Stimulated activated CD4-positive, alpha-beta T cell treated with anti-CD3 and anti-CD28 coated beads, TNF-alpha, amount 100 ng/mL, for 1 hour (primary cell): ENCODE data around the gene CDC42SE1.
"Not testable (repeated sequence)": the region's sequence is repeated elsewhere in the genome, so short reads cannot be mapped to it uniquely, and the experiment has no call there.

ENCODE experiments used
- DNase-seq, 3 donors: peaks; one replicate each; pipeline ENCODE4 v3.0.0-alpha.2; 2020; ENCODE audit warnings: low read depth in 3 of 3, low spot score in 1 of 3

The CDC42SE1 gene, protein sequence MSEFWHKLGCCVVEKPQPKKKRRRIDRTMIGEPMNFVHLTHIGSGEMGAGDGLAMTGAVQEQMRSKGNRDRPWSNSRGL

DNA sequence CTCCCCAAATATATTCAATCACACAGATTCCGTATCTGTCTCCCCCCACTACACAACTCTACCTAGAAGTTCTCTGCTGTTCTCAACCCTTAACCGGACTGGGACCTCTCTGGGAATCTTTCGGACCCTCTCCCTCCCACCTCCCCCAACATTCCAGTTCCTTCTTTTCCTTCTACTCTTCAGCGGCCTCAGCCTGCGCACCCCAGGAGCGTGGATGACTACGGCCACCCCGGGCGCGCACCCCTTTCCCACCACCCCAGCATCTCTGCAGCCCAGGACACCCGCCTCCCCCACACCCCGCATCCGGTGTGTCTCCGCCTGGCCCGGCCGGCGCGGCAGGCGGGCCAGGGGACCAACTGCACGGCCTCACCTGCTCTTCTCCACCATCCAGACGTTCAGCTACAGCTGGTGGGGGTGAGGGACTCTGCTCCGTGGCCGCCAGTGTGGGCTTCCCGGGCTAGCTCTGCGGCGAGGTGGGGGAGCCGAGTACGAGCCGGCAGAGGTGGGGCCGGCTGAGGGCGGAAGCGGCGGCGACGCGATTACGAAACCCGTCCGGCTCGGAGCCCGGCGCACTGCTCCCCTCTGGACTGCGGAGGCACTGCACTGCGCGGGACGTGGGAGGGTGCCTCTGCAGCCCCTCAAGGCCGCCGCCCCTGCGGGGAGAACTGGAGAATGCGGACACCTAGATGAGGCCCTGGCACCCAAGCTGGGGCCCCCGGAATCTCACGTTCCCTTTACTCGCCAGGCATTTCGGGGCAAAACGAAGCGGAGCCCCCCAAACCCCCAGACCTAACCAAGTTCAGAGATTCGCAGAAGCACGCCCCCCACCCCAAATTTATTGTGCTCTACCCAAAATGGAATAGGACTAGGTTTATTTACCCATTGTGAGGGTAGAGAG, at the start of gene CDC42SE1:
CDC42SE1 (minus strand) TSS at position 514 of the 898 bp plus-strand sequence. CDS start 3,892 bp downstream, outside the sequence.
- peak; percentile 62 to 68 (median 67) for DNase-seq

DNA sequence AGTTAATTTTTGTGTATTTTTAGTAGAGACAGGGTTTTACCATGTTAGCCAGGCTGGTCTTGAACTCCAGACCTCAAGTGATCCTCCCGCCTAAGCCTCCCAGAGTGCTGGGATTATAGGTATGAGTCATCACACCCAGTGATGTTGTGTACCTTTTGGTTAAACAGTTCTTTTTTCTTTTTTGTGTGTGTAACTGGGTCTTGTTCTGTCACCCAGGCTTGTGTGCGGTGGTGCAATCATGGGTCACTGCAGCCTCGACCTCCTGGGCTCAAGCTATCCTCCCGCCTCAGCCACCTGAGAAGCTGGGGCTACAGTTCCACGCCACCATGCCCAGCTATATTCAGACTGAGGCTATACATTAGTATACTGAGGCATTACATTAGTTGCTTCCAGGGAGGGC, 48.9 kb upstream of the CDC42SE1 start:
- DNase-seq = no peak

DNA sequence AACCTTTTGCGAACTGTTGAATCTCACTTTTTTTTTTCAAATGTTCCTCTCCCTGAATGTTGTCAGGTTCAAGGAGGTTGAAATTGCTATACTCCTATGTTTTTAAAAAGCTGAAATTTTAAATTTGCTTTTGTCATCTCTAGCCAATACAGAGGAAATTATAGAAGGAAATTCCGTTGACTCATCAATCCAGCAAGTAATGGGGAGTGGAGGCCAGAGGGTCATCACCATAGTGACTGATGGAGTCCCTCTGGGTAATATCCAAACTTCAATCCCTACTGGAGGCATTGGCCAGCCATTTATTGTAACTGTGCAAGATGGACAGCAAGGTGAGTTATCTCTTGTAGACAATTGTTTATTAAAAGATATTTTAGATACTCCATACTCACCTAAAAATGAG, 47.5 kb upstream of the CDC42SE1 start:
- no peak for DNase-seq

DNA sequence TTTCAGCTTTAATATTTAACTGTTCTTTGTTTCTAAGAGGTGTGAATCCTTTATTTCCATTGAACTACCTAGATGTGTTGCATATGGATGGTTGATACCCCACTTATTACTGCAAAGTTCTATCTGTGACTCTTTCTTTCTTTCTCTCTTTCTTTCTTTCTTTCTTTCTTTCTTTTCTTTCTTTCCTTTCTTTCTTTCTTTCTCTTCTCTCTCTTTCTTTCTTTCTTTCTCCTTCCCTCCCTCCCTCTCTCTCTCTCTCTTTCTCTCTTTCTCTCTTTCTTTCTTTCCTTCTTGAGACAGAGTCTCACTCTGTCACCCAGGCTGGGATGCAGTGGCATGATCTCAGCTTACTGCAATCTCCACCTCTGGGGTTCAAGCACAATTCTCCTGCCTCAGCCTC, 45.2 kb upstream of the CDC42SE1 start:
- DNase-seq = no peak

DNA sequence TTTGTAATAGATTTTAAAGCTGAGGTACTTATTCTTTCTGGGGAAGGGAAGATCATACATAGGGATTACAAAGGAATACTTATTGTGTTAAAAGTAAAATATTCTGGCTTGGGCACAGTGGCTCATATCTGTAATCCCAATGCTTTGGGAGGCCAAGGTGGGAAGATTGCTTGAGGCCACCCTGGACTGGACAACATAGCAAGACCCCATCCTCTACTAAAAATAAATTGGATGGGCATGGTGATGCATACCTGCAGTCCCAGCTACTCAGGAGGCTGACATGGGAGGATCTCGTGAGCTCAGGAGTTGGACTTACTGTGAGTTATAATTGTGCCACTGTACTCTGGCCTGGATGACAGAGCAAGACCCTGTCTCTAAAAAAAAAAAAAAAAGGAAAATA, 38.7 kb upstream of the CDC42SE1 start:
- no peak for DNase-seq

DNA sequence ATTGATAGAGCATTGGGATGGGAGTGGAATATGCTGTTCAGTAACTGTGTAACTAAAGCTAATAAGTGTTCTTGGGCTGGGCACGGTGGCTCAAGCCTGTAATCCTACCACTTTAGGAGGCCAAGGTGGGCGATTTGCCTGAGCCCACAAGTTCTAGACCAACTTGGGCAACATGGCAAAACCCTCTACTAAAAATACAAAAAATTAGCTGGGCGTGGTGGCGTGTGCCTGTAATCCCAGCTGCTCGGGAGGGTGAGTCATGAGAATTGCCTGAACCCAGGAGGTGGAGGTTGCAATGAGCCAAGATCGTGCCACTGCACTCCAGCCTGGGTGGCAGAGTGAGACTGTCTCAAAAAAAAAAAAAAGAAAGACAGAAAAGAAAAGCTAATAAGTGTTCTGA, 38.0 kb upstream of the CDC42SE1 start:
- DNase-seq = not testable (repeated sequence)

DNA sequence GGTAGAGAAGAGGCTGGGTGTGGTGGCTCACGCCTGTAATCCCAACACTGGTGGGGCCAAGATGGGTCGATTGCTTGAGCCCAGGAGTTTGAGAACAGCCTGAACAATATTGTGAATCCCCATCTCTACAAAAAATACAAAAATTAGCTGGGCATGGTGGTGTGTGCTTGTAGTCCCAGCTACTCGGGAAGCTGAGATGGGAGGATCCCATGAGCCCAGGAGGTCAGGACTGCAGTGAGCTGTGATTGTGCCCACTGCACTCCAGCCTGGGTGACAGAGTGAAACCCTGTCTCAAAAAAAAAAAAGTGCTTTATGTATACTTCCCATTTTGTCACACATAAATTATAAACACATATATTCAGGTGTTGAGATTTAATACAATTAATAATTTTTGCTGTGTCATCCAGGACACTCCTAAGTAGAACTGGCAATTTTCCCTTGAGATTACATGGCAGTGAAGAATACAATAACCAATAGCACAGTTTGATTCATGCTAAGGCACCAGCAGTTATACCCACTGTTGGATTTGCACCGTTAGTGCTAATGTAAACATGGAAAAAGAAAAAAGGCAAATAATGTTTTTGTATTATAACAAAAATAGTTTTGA, 26.6 kb upstream of the CDC42SE1 start:
- DNase-seq = no peak

DNA sequence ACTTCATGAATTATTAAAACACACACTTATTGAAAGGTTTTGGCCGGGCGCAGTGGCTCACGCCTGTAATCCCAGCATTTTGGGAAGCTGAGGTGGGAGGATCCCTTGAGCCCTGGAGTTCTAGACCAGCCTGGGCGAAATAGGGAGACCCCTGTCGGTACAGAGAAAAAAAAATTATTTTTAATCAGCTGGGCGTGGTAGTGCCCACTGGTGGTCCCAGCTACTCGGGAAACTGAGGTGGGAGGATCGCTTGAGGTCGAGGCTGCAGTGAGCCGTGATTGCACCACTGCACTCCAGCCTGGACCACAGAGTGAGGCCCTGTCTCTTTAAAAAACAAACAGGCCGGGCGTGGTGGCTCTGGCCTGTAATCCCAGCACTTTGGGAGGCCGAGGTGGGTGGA, 12.8 kb upstream of the CDC42SE1 start:
- no peak for DNase-seq

DNA sequence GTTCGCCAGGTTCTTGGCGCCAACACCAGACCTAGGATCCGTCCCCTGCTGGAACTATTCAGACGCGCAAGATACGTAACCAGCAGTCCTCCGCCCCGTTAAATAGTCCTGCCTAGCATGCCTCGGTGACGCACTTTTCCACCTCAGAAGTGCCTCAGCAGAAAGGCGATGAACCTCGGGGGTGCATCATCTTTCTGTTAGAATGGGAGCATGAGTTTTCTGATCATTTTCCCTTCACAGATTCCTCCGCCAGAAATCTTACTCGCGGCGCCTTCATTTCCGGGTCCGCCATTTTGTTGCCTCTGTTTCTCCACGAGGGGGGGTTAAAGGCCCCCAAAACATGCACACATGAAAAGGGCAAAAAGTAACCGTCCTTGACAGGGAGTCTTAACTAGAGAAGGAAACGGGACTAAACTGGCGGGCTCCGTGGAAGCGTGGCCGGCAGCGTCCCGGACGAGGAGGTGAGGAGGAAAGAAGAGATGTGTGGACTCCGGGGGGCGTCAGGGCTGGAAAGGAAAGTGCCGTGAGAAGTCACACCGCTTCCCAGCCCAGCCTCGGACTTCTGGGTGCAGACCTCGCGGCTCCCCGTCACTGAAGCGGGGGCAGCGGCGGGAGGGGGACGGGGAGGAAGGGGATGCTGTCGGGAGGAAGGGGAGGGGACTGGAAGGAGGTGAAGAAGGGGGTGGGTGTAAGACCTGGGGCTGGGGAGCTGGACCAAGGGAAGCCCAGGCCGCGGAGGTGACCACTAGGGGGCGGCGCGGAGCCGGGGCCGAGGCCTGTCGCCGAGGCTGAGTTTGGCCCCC, 11.3 kb upstream of the CDC42SE1 start, which contains the start of gene GABPB2:
GABPB2 (plus strand) TSS at position 288 of the 803 bp plus-strand sequence. CDS start 17,429 bp downstream, outside the sequence.
- DNase-seq = peak; percentile 60 to 80 (median 69)

DNA sequence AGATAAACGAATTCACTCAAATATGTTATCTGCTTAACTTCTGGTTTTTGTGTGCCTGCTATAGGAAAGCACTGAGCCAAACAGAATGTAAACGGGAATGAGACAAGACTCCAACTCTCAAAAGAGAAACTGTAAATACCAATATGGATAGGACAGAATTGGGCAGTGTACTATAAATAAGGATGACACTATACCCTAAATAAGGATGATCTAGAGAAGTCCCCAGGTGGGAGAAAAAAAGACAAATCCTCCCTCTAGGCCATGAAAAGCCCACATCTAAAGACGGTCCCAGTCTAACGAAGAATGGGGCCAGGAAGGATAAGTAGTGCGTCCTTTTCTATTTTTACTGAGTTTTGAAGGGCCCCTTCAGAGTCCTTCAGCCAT, 9.7 kb upstream of the CDC42SE1 start:
- DNase-seq = no peak

DNA sequence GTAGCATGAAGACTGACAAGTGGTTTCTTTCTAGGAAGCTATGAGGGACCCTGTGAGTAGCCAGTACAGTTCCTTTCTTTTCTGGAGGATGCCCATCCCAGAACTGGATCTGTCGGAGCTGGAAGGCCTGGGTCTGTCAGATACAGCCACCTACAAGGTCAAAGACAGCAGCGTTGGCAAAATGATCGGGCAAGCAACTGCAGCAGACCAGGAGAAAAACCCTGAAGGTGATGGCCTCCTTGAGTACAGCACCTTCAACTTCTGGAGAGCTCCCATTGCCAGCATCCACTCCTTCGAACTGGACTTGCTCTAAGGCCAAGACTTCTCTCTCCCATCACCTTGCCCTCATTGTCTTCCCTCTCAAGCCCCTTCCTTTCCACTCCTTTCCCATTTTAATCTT, 7.8 kb upstream of the CDC42SE1 start:
- DNase-seq = no peak

DNA sequence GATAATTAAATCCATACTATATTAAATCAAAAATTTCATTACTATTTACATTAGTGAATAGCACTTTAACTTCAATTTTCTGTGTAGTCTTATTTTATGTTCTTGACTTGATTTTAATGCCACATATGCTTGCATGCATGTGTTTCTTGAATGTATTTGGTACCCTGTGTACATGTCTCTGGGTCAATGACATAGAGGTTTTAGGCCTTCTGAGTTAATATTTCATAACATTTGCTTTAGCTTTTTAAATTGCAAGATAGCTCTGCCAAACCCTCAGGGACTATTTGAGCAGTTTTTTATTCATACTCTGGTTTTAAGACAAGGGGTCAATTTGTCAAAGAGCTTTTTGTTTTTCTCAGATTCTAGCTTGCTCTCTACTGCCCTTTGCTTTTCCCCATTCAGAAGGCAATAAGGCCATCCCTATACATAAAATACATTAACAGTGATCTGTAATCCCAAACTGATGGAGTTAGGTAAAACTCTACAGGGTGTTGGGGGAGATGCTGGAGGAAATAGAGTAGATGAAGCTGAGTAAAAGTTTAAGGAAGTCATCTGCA, 5.7 kb upstream of the CDC42SE1 start:
- no peak for DNase-seq

DNA sequence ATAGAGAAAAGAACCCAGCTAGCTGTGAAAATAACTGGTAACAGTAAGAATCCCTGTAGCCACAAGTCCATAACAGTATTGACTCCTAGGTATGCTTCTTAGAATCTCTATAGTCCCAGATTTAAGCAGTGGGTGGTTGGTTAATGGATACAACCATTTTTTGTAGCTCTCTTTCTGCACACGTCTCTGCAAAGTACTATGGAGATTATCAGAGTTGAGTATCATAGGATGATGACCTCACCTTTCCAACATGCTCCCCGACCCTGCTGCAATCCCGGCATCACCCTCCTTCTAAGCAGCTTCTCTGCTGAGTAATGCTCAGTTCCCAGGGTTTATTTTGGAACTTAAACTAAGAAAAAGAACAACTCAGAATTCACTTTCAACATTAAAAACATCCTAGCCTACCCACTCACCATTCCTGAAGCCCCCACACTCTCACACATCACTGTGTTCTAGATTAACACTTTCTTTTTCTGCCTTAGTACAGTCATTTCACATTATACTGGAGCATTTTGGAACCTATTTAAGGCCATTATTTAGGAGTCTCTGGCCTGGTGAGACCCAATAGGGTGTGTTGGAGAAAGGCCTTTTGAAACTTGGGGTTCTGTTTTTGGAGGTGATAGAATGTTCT, 3.4 kb upstream of the CDC42SE1 start:
- DNase-seq = no peak

DNA sequence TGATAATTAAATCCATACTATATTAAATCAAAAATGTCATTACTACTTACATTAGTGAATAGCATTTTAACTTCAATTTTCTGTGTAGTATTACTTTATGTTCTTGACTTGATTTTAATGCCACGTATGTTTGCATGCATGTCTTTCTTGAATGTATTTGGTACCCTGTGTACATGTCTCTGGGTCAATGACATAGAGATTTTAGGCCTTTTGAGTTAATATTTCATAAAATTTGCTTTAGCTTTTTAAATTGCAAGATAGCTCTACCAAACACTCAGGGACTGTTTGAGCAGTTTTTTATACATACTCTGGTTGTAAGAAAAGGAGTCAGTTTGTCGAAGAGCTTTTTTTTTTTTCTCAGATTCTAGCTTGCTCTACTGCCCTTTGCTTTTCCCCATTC, 2.3 kb upstream of the CDC42SE1 start:
- DNase-seq = no peak

DNA sequence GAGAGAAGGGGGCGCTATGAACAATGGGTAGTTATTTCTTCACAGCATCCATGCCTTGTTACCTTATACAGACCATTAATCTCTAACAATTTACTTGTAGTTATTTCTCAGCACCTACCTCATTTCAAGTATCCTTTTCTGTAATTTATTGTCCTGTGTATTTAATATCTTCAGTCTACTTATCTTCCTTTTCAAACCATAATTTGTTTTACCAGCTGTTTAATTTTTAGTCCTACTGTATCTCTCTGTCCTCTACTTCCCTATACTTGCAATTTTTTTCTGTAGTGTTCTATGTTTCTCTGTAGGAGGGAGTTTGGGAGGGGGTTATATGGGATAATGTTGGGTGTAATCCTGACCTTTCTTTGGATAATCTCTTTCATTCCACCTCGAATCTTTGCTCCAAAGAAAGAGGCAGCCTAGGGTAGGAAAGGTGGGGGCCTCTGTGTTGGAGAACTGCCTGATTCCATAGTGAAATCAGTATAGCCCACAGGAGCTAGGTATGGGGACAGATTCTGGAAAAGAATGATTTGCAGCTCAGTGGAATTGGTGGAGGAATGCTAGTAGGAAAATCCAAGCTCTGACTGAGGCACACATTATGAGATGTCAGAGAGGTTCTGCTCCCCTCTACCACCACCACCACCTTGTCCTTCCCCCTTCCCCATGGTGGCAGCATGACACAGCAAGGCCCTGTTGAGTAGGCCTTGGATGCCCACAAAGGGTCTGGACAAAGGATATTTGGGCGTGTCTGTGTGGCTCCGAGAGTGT, 1.4 kb upstream of the CDC42SE1 start:
- DNase-seq = no peak

DNA sequence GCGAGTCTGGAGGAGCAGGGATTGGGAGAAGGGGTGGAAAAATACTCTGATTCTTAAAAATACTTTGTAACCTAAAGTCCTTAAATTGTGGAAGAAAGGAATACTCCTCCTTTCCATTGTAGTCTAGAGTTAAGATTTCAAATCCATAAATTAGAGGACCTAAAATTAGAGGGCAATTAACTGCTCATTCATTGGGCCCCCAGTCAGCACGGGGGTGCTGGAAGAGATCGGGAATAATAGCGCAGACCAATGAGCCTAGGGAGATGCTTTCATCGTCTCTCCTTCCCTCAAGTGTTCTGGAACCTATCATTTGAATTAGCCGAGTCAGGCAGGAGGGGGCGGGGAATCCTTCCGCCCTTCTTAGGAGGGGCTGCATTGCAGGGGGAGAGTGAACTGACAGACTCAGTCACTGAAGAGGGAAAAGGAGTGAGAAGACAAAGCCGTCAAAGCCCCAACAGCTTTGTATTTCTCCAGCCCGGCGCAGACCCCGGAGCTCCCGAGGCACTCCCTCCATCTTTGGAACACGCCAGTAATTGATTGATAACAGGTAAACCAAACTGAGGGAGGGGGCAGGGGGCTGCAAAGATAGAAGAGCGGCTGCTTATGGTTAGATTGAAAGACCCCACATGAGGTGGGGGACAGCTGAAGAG, 710 bp upstream of the CDC42SE1 start, which contains the start of gene MLLT11:
MLLT11 (plus strand) TSS at position 391 of the 650 bp plus-strand sequence. CDS start 6,828 bp downstream, outside the sequence.
- DNase-seq = no peak

DNA sequence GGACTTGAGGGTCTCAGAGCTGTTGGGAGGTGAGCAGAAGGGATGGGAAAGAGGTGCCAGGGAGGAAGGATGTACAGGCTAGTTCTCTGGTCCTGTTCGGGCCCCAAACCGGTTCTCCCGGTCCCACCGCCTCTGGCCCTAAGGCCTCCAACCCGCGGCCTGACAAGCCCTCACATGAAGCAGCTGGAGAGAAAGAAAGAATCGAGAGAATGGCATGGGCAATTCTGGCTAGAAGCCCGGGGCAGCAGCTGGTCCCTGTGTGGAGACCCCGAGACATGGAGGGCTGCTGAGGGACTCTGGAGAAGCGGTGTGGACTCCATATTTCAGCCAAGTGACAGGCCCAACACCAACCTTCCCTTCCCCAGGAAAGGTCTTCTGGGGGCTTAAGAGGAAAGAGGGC, 730 bp downstream of the CDC42SE1 start:
- DNase-seq = no peak

DNA sequence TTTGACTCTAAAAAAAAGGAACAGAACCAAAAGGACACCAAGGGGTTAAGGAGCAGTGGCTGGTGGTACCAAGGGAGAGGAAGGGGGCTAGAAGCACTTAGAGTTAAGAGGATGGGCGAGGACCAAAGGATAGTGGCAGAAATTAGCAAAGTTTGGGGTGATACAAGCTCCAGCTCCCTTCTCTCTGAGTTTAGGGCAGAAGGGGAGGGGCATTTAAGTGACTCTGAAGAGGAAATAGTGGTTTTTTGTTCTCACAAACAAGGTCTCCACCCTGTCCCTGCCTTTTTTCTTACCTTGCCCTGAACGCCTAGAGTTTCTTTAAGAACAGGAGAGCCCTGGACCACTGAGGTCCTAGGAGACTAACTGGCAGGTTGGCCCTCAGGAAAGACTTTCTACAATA, 3.3 kb downstream of the CDC42SE1 start:
- no peak for DNase-seq

DNA sequence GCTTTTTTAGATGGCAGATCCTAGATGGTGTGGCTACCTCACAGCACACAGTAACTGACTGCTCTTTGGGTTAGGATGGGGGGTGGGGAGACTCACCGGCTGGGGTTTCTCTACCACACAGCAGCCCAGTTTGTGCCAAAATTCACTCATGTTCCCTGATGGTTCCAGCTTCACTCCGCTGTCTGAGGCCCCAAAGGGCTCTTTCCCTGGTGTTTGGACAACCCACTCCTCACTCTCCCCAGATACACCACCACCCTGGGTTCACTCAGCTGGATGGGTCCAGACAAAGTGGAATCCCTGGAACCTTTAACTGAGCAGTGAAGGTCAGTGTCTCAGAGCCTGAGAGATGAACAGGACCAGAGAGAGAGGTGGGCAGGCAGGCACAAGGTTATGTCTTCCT, 3.8 kb downstream of the CDC42SE1 start:
- DNase-seq = no peak
